ENCODE results near the gene RAP2A. TPM values are rescaled to one million over a fixed set of nuclear protein-coding genes. Genes with fewer than 3 reads are reported as not detected.
A peak's percentile ranks its signal among the peaks of the same experiment; 100 is the strongest.

RAP2A gene
- total and polyA plus RNA-seq, 12 donors = 3.6 to 37.9 (median 22.2) TPM

GRCh38 chr13:97474349-97474980 is 40.5 kb downstream of the RAP2A start:
- intact Hi-C loops (cut with DNase I) = no loop called here
- no peak for DNase-seq

DNA sequence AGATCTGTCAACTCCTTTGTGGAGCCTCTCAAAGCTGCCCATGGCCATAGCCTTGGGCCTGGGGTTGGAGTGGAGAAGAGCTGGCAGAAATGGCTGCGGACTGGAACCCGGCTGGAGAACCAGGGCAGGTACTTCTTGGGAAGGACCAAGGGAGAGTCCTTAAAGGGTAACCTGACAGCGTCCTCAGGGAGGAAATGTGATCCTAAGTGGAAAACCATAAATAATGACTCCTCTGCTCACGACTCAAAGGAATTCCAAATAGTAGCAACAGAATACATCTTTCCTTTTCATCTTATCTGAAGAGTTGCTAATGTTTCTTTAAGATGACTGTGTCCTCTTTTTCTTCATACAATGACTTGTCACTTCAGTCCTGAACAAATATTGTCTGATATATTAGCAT is 41.0 kb downstream of the RAP2A start:
- intact Hi-C loops (cut with DNase I) = no loop called here
- TF ChIP-seq, protein P1, sequence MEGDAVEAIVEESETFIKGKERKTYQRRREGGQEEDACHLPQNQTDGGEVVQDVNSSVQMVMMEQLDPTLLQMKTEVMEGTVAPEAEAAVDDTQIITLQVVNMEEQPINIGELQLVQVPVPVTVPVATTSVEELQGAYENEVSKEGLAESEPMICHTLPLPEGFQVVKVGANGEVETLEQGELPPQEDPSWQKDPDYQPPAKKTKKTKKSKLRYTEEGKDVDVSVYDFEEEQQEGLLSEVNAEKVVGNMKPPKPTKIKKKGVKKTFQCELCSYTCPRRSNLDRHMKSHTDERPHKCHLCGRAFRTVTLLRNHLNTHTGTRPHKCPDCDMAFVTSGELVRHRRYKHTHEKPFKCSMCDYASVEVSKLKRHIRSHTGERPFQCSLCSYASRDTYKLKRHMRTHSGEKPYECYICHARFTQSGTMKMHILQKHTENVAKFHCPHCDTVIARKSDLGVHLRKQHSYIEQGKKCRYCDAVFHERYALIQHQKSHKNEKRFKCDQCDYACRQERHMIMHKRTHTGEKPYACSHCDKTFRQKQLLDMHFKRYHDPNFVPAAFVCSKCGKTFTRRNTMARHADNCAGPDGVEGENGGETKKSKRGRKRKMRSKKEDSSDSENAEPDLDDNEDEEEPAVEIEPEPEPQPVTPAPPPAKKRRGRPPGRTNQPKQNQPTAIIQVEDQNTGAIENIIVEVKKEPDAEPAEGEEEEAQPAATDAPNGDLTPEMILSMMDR (IDR thresholded peaks at IDR 0.05) = no peak
- TF ChIP-seq POLR2A (IDR thresholded peaks at IDR 0.05) = no peak
- peak overlapping the region in 1 of 5 donors; percentile 40 for H3K27ac ChIP-seq

More at GRCh38 chr13:97474349-97474980, 40.5 kb downstream of the RAP2A start:
- Histone ChIP-seq H3K9me3 (replicated peaks in 1 of 3) (no peaks in the 10 kb centered on the region), H3K27ac (peak overlapping the region in 1 of 5 donors; percentile 40), H3K4me3 (no peak overlapping the region), H3K4me1 (replicated peaks in 1 of 2) (no peaks in the 10 kb centered on the region), H3K36me3 (replicated peaks in 1 of 2) (no peaks in the 10 kb centered on the region), H3K27me3 (no peaks in the 10 kb centered on the region)
- TF ChIP-seq, protein P1 (IDR thresholded peaks at IDR 0.05) = no peak
- no peak for TF ChIP-seq POLR2A (IDR thresholded peaks at IDR 0.05)
- 63 to 70% (median 67%) methylated on average over 6 of the region's 6 CpGs for WGBS, 4 donors

GRCh38 chr13:97477844-97478243 is 43.9 kb downstream of the RAP2A start:
- TF ChIP-seq, protein P1 (IDR thresholded peaks at IDR 0.05) = no peak
- Histone ChIP-seq H3K36me3 (replicated peaks in 1 of 2) (no peaks in the 10 kb centered on the region), H3K9me3 (replicated peaks in 1 of 3) (no peaks in the 10 kb centered on the region), H3K4me3 (no peak overlapping the region), H3K27me3 (no peaks in the 10 kb centered on the region), H3K27ac (no peak overlapping the region), H3K4me1 (replicated peaks in 1 of 2) (no peaks in the 10 kb centered on the region)
- intact Hi-C loops (cut with DNase I) = no loop called here
- DNase-seq = no peak

More for the DNA sequence above, 41.0 kb downstream of the RAP2A start:
- H3K9me3 ChIP-seq (replicated peaks in 1 of 3) = no peaks in the 10 kb centered on the region
- H3K4me3 ChIP-seq = no peak overlapping the region
- H3K4me1 ChIP-seq (replicated peaks in 1 of 2) = no peaks in the 10 kb centered on the region
- no peak for DNase-seq
- 61 to 74% (median 65%) methylated on average over 4 of the region's 4 CpGs for WGBS, 4 donors
- H3K27me3 ChIP-seq = no peaks in the 10 kb centered on the region
- H3K36me3 ChIP-seq (replicated peaks in 1 of 2) = no peaks in the 10 kb centered on the region

DNA sequence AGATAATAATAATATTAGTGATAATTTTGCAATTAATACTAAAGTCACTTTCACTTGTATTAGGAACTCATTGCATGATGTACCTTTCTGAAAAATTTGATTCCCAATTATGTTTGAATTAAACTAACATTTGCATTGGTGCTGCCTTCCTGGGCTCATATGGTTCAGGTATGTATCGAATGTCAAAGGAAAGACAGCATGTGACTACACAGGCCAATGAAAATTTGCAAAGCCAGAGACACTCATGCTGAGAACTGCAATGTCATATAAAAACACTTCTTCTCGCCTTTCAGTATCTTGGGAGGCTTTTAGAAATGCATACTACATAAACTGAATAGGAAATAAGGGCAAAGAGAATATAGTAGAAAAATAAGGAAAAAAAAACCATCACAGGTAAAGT is 44.3 kb downstream of the RAP2A start:
- WGBS, 4 donors = 90 to 91% (median 91%) methylated on average over 2 of the region's 2 CpGs

More for the DNA sequence above, 44.3 kb downstream of the RAP2A start:
- Histone ChIP-seq H3K9me3 (replicated peaks in 1 of 3) (no peaks in the 10 kb centered on the region), H3K4me1 (replicated peaks in 1 of 2) (no peaks in the 10 kb centered on the region), H3K36me3 (replicated peaks in 1 of 2) (no peaks in the 10 kb centered on the region), H3K27ac (no peak overlapping the region), H3K4me3 (no peak overlapping the region), H3K27me3 (no peaks in the 10 kb centered on the region)
- intact Hi-C loops (cut with DNase I) = no loop called here
- DNase-seq = no peak
- TF ChIP-seq POLR2A (IDR thresholded peaks at IDR 0.05) = no peak
- TF ChIP-seq, protein P1 (IDR thresholded peaks at IDR 0.05) = no peak

All from adrenal gland (tissue), 12 donors.